Esophagus squamous epithelium (tissue), 5 donors: ENCODE data around the gene PTBP3. TPM values are rescaled to one million over a fixed set of nuclear protein-coding genes. Genes with fewer than 3 reads are reported as not detected.
A peak's percentile ranks its signal among the peaks of the same experiment; 100 is the strongest.

ENCODE experiments used
- DNase-seq: peaks from one replicate; lab custom pipeline; 2025; lab: John Stamatoyannopoulos, UW
- H3K27ac ChIP-seq, 4 donors: fragments of 200-600 bp; sonication (generic); one replicate each; pipeline ENCODE4 v1.5.1; 2016 to 2019; ENCODE audit warnings: mild to moderate bottlenecking in 1 of 4
- H3K27me3 ChIP-seq, 4 donors: fragments of 200-600 bp; sonication (generic); 1 replicate in 3 of 4; 2 replicates in 1 of 4; pipeline versions ENCODE4 v1.5.1 to v1.6.0; 2017 to 2021; ENCODE audit warnings: antibody characterized with exemption in 1 of 4
- H3K36me3 ChIP-seq, 3 donors: fragments of 200-600 bp; sonication (generic); one replicate each; pipeline ENCODE4 v1.5.1; 2016 to 2019
- H3K4me1 ChIP-seq, 3 donors: fragments of 200-600 bp; sonication (generic); one replicate each; pipeline ENCODE4 v1.5.1; 2017 to 2019
- H3K4me3 ChIP-seq, 4 donors: fragments of 200-600 bp; sonication (generic); 1 replicate in 3 of 4; 2 replicates in 1 of 4; pipeline ENCODE4 v1.5.1; 2016 to 2019; ENCODE audit warnings: mild to moderate bottlenecking in 2 of 4, moderate library complexity in 1 of 4
- H3K9me3 ChIP-seq, 3 donors: fragments of 200-600 bp; sonication (generic); one replicate each; pipeline ENCODE4 v1.5.1; 2016 to 2019
- POLR2A ChIP-seq, 4 donors: fragments of 450-650 bp; IDR thresholded peaks; one replicate each; pipeline ENCODE4 v1.6.1; 2017; ENCODE audit warnings: antibody characterized with exemption in 4 of 4, mild to moderate bottlenecking in 4 of 4, moderate library complexity in 3 of 4
- WGBS, 2 donors: methylation state at CpG; one replicate each; pipeline ENCODE4 v1.1.5; 2018; 5-methylcytosine and 5-hydroxymethylcytosine counted together
- intact Hi-C: fragments of 100-400 bp; cut with DNase I; formaldehyde crosslinking; loops from one replicate; pipeline ENCODE4 v1.15.0; 2022
- total RNA-seq, 4 donors: library from RNA; depleted of rRNA; stranded (reverse); fragments of >200 nt; gene quantifications; one replicate each; pipeline ENCODE4 v1.1.0, GENCODE V29; 2016
- TF ChIP-seq, protein P1 (sequence below), 6 experiments: fragments of 450-650 bp in 4 of 6; fragments of 200-600 bp in 2 of 6; sonication (generic) in 2 of 6; IDR thresholded peaks; one replicate each; pipeline ENCODE4 v1.5.1; 2016 to 2019; ENCODE audit warnings: antibody characterized with exemption in 6 of 6, mild to moderate bottlenecking in 4 of 6, moderate library complexity in 4 of 6
- donor health status: DM: yes; HTN: yes; CAD: no.

The PTBP3 gene
- total RNA-seq, 4 donors from 2014 or later: 71.9 to 113 (median 88.8) TPM

GRCh38 chr9:112175796-112176315 lies 157.6 kb downstream of the PTBP3 start:
- no peak for TF ChIP-seq POLR2A (IDR thresholded peaks at IDR 0.05)
- TF ChIP-seq, protein P1, sequence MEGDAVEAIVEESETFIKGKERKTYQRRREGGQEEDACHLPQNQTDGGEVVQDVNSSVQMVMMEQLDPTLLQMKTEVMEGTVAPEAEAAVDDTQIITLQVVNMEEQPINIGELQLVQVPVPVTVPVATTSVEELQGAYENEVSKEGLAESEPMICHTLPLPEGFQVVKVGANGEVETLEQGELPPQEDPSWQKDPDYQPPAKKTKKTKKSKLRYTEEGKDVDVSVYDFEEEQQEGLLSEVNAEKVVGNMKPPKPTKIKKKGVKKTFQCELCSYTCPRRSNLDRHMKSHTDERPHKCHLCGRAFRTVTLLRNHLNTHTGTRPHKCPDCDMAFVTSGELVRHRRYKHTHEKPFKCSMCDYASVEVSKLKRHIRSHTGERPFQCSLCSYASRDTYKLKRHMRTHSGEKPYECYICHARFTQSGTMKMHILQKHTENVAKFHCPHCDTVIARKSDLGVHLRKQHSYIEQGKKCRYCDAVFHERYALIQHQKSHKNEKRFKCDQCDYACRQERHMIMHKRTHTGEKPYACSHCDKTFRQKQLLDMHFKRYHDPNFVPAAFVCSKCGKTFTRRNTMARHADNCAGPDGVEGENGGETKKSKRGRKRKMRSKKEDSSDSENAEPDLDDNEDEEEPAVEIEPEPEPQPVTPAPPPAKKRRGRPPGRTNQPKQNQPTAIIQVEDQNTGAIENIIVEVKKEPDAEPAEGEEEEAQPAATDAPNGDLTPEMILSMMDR (IDR thresholded peaks at IDR 0.05): no peak
- no peak for DNase-seq
- no peaks in the 10 kb centered on the region for H3K27me3 ChIP-seq
- H3K36me3 ChIP-seq: no peaks in the 10 kb centered on the region
- no peaks in the 10 kb centered on the region for H3K9me3 ChIP-seq
- H3K27ac ChIP-seq: peak overlapping the region in 2 of 4 donors; percentile 87 to 93
- H3K4me3 ChIP-seq: peak overlapping the region in 3 of 4 donors; percentile 50 to 82 (median 79)
- WGBS, 2 donors: 70 to 79% methylated on average over 9 to 14 of the region's 17 CpGs
- intact Hi-C loops: no loop called here
- peaks cover 15 to 60% (median 26%) of the 10 kb centered on the region in 3 donors for H3K4me1 ChIP-seq

DNA sequence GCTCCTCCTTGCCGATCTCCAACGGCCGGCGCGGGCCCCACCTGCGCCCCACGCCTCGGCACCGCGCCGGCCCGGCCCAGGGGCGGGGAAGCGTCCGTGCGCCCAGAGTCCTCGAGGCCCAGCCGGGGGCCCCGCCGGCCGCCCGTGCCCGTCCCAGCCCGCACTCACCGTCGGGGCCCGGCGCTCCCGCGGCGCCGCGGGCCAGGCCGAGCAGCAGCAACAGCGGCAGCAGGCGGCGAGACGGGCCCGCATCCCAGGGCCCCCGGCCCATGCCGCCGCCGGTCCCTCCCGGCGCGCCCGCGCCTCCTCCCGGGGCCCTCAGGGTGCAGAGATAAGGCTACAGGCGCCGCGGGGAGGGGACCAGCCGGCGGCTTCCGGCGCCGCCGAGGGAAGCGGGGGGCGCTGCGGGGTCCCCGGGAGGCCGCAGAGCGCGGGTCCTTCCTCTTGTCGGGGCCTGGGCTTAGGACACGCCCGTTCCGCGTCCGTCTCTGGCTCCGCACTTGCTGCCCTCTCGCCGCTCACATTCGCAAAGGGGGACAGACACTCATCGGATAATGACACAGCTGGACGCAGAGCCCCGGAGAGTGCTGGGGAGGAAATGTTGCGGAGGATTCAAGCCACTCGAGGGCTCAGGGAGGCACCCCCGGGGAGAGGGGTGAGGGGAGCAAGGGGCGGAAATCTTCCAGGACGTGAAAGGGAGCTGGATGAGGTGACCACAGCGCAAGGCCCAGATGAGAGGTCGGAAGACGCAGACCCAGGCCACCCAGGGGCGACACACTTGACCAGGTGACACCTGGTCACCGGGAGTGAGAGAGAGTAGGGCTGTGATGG lies 158.2 kb downstream of the PTBP3 start, which contains the start of gene SUSD1:
SUSD1 (minus strand) TSS at position 333 of the 831 bp plus-strand sequence; CDS start at position 271, 62 bp downstream.
- DNase-seq: no peak
- intact Hi-C loops: no loop called here
- H3K4me3 ChIP-seq: peak within 1 kb of the TSS; percentile 50 to 82 (median 74)
- H3K27me3 ChIP-seq: no peaks in the 10 kb centered on the region
- no peaks in the 10 kb centered on the region for H3K36me3 ChIP-seq
- 24 to 42% methylated on average over 9 to 11 of the region's 88 CpGs for WGBS, 2 donors
- peaks cover 15 to 60% (median 31%) of the 10 kb centered on the region in 3 donors for H3K4me1 ChIP-seq
- no peaks in the 10 kb centered on the region for H3K9me3 ChIP-seq
- no peak for TF ChIP-seq POLR2A (IDR thresholded peaks at IDR 0.05)
- TF ChIP-seq, protein P1 (IDR thresholded peaks at IDR 0.05): no peak
- H3K27ac ChIP-seq: peak within 1 kb of the TSS; percentile 78 to 94 (median 90)

DNA sequence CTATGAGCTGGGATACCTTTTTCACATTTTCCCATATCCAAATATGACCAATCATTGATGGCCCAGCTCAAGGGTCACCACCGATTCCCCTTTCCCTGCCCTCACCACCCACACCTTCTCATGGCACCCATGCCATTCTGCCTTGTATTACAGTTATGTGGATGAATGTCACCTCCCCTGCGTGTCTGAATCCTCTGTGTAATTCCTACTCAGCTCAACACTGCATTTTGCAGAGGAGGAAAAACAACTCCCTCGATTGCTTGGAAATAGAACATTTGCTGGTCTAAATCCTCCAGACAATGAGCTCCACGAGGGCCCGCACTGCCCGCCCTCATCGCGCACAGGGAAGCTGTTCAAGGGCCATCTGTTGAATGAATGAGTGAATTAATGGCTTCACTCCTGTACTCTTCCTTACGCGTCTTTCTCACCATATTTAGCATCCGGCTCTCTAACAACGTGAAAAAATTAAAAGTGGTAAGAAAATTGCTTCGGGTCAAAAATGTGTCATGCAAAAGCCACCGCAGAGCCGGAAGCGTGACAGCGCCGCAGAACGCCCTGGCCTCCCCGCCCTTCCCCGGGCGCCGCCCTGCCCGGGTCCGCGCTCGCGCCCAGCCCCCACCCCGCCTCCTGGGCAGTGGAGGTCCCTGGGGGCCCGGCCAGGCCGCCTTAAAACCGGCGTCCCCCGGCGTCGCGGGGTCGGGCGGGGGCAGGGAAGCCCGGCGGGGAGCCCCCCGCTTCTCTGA lies 159.0 kb downstream of the PTBP3 start:
- Histone ChIP-seq H3K9me3 (no peaks in the 10 kb centered on the region), H3K4me1 (peaks cover 20 to 61% (median 35%) of the 10 kb centered on the region in 3 donors), H3K27ac (peak overlapping the region; percentile 78 to 94 (median 90)), H3K27me3 (no peaks in the 10 kb centered on the region), H3K36me3 (no peaks in the 10 kb centered on the region), H3K4me3 (peak overlapping the region; percentile 50 to 82 (median 74))
- TF ChIP-seq, protein P1 (IDR thresholded peaks at IDR 0.05): no peak
- intact Hi-C loops: no loop called here
- no peak for DNase-seq
- WGBS, 2 donors: 4 to 13% methylated on average over 13 to 17 of the region's 42 CpGs

DNA sequence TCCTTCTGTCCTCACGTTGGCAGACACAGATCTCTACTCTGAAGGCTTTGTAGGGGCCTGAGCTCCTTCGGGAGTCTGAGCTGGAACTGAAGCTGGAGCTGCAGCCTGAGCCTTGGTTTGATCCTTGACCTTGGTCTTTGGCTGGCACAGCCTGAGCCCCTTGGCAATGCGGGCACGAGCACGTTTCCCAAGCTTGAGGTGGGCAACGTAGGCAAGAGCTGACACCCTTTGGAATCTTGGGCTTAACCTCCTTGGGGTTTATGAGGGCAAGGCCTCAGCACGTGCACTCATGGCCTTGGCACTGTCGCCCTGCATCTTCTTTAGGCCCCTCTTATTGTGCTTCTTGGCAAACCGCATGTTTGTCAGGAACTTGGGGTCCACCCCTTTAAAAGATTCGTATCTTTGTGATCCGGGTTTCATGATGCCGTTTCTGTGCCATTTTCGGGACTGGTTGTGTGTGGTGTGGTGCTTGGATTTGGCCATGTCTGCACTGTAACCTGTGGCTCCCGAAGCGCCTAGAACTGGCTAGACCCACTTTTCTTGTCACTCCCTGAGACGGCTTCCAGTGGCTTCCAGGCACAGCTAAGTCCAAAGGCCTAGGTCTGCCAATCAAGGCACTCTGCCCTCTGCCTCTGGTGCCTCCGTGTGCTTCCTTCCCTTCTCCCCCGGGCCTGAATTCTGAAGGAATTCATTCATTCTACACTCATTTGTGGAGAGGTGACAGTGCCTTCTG lies 159.8 kb downstream of the PTBP3 start:
- 81 to 89% methylated on average over 12 to 14 of the region's 18 CpGs for WGBS, 2 donors
- peaks cover 20 to 68% (median 35%) of the 10 kb centered on the region in 3 donors for H3K4me1 ChIP-seq
- intact Hi-C loops: no loop called here
- no peaks in the 10 kb centered on the region for H3K36me3 ChIP-seq
- DNase-seq: no peak
- H3K27ac ChIP-seq: peak overlapping the region; percentile 78 to 94 (median 90)
- no peaks in the 10 kb centered on the region for H3K9me3 ChIP-seq
- peak overlapping the region in 2 of 4 donors; percentile 79 to 82 for H3K4me3 ChIP-seq
- H3K27me3 ChIP-seq: no peaks in the 10 kb centered on the region
- TF ChIP-seq POLR2A (IDR thresholded peaks at IDR 0.05): no peak
- TF ChIP-seq, protein P1 (IDR thresholded peaks at IDR 0.05): no peak
